HG03103 (cell line): ENCODE measurements around the gene VAV2.

Experiments
- ATAC-seq: cut with Tn5 transposase; IDR thresholded peaks from one replicate; pipeline ENCODE4 v1.9.1; 2021; ENCODE audit warnings: low read depth; ENCODE audit not compliant: unreplicated experiment

The VAV2 gene

DNA sequence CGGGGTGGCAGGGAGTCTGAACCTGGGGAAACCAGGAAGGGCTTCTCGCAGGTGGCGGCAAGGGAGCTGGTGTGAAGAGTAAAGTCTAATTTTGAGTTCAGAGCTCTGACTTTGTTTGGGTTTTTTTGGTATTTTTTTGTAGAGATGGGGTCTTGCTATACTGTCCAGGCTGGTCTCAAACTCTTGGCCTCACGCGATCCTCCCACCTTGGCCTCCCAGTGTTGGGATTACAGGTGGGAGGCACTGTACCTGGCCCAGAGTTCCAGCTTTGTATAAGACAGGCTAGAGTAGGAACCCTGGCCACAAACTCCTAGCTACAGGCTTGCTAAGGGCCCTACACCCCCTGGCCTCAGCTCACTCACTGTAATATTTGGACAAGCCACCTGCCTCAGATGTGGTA lies 148.9 kb downstream of the VAV2 start:
- ATAC-seq: no peak

GRCh38 chr9:133842721-133843227 lies 149.3 kb downstream of the VAV2 start:
- no peak for ATAC-seq

DNA sequence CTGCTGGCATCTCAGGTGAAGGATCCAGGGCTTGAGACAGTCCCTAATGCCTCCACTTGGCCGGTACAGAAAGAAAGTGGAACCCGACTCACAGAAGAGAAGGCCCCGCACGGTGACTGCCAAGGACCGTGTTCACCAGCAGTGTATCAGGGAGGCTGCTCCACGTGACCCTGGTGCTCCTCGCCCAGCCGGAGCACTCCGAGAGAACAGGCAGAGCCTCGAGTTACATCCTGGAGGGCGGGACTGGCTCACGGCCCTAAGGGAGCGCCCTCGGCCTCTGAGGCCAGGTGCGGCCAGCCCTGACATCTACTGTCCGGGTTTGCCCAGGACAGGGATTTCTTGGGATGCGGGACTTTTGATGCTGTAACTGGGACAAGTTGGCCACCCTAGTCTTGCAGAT lies 149.9 kb downstream of the VAV2 start:
- ATAC-seq: no peak

DNA sequence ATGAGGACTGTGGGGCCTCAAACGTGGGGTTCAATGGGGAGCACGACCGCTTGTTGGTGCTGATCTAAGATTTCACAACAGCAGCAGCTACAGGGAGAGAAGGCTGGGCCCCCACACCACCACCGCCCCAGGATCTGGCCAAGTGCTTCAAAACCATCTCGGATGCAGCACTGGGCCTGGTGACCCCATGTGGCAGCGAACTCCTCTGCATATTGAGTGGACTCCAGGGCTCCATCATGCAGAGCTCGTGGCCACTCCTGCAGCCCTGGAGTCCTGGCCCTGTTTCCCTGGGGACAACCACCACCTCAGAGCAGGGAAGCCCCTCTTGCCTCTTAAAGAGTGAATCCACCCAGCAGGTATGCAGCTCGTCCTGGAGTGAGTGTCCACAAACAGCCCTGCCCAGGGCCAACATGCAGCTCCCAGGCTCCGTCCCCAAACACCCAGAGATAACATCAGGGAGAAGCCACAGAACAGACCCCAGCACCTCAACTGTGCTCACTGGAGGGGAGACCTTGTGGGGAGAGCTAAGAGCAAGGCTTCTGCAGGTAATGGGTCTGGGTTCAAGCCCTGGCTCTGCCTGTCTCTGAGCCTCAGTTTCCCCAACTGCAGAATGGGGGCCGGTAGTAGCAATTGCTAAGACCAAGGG lies 150.8 kb downstream of the VAV2 start:
- ATAC-seq: no peak

- ATAC-seq: no peak
Observed at GRCh38 chr9:133839822-133840329, 152.2 kb downstream of the VAV2 start.

DNA sequence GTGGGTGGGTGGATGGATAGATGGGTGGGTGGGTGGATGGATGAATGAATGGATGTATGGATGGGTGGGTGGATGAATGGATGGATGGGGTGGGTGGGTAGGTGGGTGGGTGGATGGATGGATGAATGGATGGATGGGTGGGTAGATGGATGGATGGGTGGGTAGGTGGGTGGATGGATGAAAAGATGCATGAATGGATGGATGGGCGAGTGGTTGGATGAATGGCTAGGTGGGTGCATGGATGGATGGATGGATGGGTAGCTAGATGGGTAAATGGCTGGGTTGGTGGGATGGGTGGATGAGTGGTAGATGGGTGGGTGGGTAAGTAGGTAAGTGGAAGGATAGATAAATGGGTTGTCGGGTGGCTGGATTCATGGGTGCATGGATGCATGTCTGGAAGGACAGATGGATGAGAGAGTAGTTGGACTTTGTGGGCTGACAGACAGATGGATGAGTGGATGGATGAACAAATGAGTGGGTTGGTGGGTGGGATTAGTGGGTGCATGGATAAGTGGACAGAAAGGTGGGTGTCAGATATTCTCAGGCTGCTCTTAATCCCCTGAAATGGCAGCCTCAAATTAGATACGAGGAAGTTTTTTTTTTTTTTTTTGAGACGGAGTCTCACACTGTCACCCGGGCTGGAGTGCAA lies 153.1 kb downstream of the VAV2 start:
- no peak for ATAC-seq

GRCh38 chr9:133837627-133838597 lies 154.2 kb downstream of the VAV2 start:
- no peak for ATAC-seq

- ATAC-seq: no peak
Observed at GRCh38 chr9:133836818-133837217, 155.3 kb downstream of the VAV2 start.

DNA sequence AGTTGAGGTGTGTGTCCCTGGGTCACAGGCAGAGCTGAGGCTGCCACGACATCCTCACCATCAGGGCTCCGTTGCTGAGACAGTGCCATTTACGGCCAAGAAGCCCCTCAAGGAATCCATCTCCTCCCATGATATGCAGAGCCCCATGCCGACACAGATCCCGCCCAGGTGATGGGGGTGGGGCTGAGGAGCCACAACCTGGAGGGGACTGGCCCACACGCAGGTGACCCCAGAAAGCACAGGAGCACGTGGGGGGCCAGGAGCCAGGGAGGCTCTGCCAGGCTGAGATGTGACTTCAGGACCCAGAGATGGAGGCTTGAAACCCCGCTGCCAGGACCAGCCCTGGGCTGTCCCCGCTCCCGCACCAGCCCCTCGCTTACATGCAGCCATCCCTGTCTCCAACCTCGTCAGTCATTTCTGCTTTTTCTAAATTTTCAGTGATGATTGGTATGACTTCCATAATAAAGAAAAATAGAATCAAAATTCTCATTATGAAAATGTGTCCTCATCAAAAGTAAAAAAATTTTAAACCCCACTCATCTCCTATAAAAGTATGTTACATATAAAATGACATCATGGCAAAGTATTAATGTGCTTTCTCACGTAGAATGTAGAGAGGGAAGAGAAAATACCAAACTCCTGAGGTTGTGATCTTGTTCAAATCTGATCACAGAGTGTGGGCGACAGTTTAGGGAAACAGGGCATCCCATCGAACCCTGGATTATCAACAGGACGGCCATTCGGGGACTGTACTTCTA lies 155.9 kb downstream of the VAV2 start:
- ATAC-seq: no peak

GRCh38 chr9:133835262-133835901 lies 156.7 kb downstream of the VAV2 start:
- no peak for ATAC-seq

DNA sequence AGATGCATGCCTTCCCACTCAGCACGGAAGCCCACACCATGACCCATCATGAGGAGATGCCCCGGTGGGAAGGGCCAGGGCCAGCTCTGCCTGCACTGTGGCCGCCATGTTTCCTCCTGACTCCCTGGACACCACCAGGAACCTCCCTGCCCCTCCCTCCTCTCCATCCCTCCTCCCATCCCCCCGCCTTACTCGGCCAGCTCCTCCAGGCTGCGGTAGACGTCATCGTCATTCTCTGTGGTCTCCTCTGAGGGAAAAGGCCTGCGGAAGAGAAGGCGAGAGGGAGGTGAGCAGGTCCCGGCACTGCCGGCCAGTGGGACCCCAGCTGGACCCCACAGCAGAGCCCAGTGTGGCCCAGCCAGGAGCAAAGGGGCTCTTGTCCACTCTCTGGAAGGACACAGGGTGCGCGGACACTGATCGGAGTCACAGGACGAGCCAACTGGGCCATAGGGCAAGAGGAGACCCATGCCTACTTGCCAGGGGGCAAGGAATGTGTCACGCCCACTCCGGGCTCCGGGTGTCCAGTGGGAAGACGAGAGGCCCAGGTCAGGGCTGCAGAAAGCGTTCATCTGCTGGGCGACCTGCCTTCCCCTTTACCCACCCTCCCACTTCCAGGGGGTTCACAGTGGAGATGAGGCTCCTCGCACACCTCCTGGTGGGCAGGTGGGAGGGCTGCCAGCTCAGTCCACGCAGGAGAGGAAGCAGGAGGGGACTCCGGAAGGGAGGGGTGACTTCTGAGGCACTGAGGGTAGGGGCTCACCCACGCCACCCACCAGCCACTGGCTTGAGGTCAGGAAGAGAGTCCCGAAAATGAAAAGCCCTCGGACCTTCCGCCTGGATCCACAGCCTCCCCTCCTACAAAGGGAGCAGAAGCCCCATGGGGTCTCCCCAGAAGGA lies 157.8 kb downstream of the VAV2 start:
- no peak for ATAC-seq

DNA sequence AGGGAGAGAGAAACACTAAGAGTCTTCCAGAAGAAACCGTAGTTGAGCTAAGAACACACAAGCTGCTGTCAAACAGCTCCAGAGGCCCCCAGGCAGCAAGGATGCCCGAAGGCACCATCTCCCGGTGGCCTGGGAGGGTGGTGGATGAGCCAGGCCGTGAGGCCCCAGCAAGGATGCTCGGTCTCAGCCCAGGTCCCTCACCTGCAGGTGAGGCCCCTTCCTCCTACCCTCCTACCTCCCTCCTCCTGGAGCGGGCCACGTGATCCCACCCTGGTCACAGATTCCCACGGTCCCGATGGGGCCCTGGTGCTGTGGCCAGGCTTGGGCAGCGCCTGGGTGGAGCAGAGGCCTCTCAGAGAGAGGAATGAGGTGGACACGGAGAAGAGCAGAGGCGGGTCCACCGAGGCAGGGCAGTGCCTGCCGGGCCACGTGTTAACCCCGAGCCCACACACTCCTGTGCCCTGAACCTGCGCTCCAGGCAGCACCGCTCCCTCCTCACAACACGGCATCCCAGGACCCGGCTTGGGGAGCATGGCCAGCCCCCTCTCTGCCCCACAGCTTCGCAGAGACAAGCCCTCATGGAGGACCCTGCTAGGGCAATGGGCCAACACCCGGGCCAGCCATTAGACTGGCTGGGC lies 158.6 kb downstream of the VAV2 start:
- ATAC-seq: no peak

GRCh38 chr9:133832877-133833276 lies 159.2 kb downstream of the VAV2 start:
- ATAC-seq: no peak

DNA sequence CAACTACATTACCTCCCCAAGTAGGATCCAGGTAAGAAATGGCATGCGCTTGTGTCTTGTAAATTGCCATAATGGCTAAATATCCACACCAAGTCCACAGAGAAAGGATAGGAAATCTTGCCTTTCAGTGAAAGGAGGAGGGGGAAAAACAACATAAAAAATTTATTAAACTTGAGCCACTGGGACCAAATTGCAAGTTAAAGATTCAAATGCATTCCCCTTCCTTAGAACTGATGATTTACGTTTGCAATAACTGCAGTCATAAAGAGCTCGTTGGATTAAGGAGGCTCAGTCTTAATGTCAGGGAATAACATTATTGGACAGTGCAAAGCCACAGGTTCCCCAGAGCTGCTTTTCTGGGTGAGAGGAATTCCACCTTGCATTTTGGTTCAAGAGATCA lies 161.4 kb downstream of the VAV2 start:
- ATAC-seq: no peak

GRCh38 chr9:133830310-133830709 lies 161.8 kb downstream of the VAV2 start:
- ATAC-seq: no peak

- ATAC-seq: no peak
Observed at GRCh38 chr9:133828338-133828997, 163.7 kb downstream of the VAV2 start.

GRCh38 chr9:133826289-133827085 lies 165.6 kb downstream of the VAV2 start:
- no peak for ATAC-seq
